EH (cell line): ENCODE results near the gene FXYD7.

Experiments used
- DNase-seq: peaks from one replicate; pipeline ENCODE4 v3.0.0-alpha.2; 2015; ENCODE audit warnings: low read depth

The FXYD7 gene

GRCh38 chr19:35110974-35111373, 32.1 kb upstream of the FXYD7 start:
- no peak for DNase-seq

GRCh38 chr19:35112995-35113688, 29.9 kb upstream of the FXYD7 start:
- DNase-seq: no peak

- peak; percentile 46 for DNase-seq
These were observed 28.5 kb upstream of the FXYD7 start for GRCh38 chr19:35114353-35115176.

- DNase-seq: no peak
These were observed 27.7 kb upstream of the FXYD7 start, which contains the start of gene FXYD3 for GRCh38 chr19:35115177-35115951. Gene FXYD3 (plus strand): TSS chr19:35115823. CDS start chr19:35119377, 3,554 bp downstream.

GRCh38 chr19:35116072-35116801, 26.8 kb upstream of the FXYD7 start:
- no peak for DNase-seq

- no peak for DNase-seq
These were observed 25.9 kb upstream of the FXYD7 start for GRCh38 chr19:35117116-35117515.

- DNase-seq: no peak
These were observed 25.3 kb upstream of the FXYD7 start for GRCh38 chr19:35117799-35118198.

GRCh38 chr19:35118268-35119020, 24.6 kb upstream of the FXYD7 start:
- DNase-seq: no peak

GRCh38 chr19:35119091-35119490, 24.0 kb upstream of the FXYD7 start:
- DNase-seq: no peak

GRCh38 chr19:35119578-35120155, 23.4 kb upstream of the FXYD7 start:
- no peak for DNase-seq

GRCh38 chr19:35120492-35120891, 22.6 kb upstream of the FXYD7 start:
- DNase-seq: peak; percentile 76

- DNase-seq: no peak
These were observed 22.2 kb upstream of the FXYD7 start for GRCh38 chr19:35120898-35121297.

GRCh38 chr19:35122687-35123551, 20.1 kb upstream of the FXYD7 start:
- DNase-seq: no peak

GRCh38 chr19:35123573-35123972, 19.5 kb upstream of the FXYD7 start:
- DNase-seq: no peak

GRCh38 chr19:35124098-35125060, 18.7 kb upstream of the FXYD7 start:
- DNase-seq: peak; percentile 95

- DNase-seq: no peak
These were observed 17.8 kb upstream of the FXYD7 start for GRCh38 chr19:35125270-35125717.

- DNase-seq: no peak
These were observed 17.1 kb upstream of the FXYD7 start for GRCh38 chr19:35125749-35126623.

GRCh38 chr19:35126624-35126959, 16.5 kb upstream of the FXYD7 start:
- no peak for DNase-seq
